ENCODE measurements around the gene ITPK1.

DNA sequence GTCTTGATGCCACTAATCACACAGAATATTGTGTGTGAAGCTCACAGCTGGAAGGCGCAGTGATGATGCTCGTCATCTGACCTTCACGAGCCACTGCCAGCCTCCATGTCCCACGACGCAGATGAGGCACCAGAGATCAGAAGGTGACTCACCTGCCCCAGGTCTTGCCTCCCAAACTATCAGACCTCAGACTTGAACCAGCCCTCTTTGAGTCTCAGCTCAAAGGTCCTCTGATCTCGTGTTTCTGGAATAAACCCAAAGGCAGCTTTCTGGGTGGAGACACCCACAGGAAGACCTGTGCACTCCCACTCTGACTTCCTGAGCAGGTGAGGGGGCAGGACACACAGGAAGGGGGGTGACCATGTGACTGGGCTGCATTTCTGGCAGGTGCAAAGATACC is 212.4 kb downstream of the ITPK1 start:
- TF ChIP-seq, protein P1, sequence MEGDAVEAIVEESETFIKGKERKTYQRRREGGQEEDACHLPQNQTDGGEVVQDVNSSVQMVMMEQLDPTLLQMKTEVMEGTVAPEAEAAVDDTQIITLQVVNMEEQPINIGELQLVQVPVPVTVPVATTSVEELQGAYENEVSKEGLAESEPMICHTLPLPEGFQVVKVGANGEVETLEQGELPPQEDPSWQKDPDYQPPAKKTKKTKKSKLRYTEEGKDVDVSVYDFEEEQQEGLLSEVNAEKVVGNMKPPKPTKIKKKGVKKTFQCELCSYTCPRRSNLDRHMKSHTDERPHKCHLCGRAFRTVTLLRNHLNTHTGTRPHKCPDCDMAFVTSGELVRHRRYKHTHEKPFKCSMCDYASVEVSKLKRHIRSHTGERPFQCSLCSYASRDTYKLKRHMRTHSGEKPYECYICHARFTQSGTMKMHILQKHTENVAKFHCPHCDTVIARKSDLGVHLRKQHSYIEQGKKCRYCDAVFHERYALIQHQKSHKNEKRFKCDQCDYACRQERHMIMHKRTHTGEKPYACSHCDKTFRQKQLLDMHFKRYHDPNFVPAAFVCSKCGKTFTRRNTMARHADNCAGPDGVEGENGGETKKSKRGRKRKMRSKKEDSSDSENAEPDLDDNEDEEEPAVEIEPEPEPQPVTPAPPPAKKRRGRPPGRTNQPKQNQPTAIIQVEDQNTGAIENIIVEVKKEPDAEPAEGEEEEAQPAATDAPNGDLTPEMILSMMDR (conservative IDR thresholded peaks at IDR 0.05 in 1 of 2, IDR thresholded peaks at IDR 0.05 in 1 of 2; ENCODE audit: extremely low read depth in 1 of 2, insufficient read depth in 1 of 2, low read depth in 1 of 2, low read length in 2 of 2): no peak
- no peak for TF ChIP-seq EZH2 (IDR thresholded peaks at IDR 0.05; ENCODE audit: borderline replicate concordance, low read length)

Data from mammary epithelial cell (primary cell).